Mucosa of descending colon (tissue), 3 donors: ENCODE measurements around the gene ADCY4. TPM values are rescaled to one million over a fixed set of nuclear protein-coding genes. Genes with fewer than 3 reads are reported as not detected.

Source experiments
- ATAC-seq: fragments of 200-7000 bp; cut with Tn5 transposase; one replicate; pipeline ENCODE4 v1.9.1; 2020; ENCODE audit warnings: mild to moderate bottlenecking, moderate library complexity
- DNase-seq, 3 donors: peaks; one replicate each; pipeline ENCODE4 v3.0.0-alpha.2; 2020
- H3K36me3 ChIP-seq: fragments of 200-600 bp; one replicate; pipeline ENCODE4 v1.8.0; 2021; ENCODE audit warnings: low read depth, mild to moderate bottlenecking
- H3K4me1 ChIP-seq: fragments of 200-600 bp; one replicate; pipeline ENCODE4 v1.8.0; 2021; ENCODE audit warnings: low read depth, mild to moderate bottlenecking
- H3K4me3 ChIP-seq: fragments of 200-600 bp; one replicate; pipeline ENCODE4 v1.8.0; 2021; ENCODE audit warnings: mild to moderate bottlenecking
- H3K9me3 ChIP-seq: fragments of 200-600 bp; one replicate; pipeline ENCODE4 v1.8.0; 2021; ENCODE audit warnings: mild to moderate bottlenecking
- intact Hi-C, 2 donors: fragments of 100-400 bp; cut with DNase I in 1 of 2; cut with micrococcal nuclease in 1 of 2; formaldehyde crosslinking; loops; one replicate each; pipeline versions ENCODE4 v1.11.0 to v1.11.1; 2022; cut with DNase I, micrococcal nuclease
- long read RNA-seq, 2 donors: library from polyadenylated mRNA; unstranded; transcript quantifications; one replicate each; pipeline ENCODE4 v2.0.0, GENCODE V29; 2019 to 2021
- total RNA-seq, 3 donors: library from RNA; stranded (reverse); fragmentation: NEBNext Ultra II Directional in 2 of 3; extraction: Animal tissue kit (Norgen Biotek cat#: 25700) in 2 of 3; gene quantifications; one replicate each; pipeline versions ENCODE4 v1.2.1 to v1.2.4, GENCODE V29; 2021 to 2023
- TF ChIP-seq, protein P1 (sequence below): fragments of 200-600 bp; IDR thresholded peaks from one replicate; pipeline ENCODE4 v1.8.0; 2022; ENCODE audit warnings: antibody characterized with exemption, mild to moderate bottlenecking
- donor health status: DM: no; HTN: no; CAD: no; lungs with moderate emphysema.
- donor health status: DM: no; HTN: no; CAD: no.
- donor health status: DM: no; HTN: yes; CAD: no.

ADCY4 gene
- total RNA-seq, result 10 to 100 TPM; 13.9 to 23.5 (median 20.7) TPM
- long read RNA-seq, donor 1, partial matches to known transcripts, result 1 of 8 reads
- long read RNA-seq, donor 1, other reads (novel, unspliced or antisense), result 7 of 8 reads
- long read RNA-seq, donor 2, partial matches to known transcripts, result 2 of 3 reads
- long read RNA-seq, donor 2, other reads (novel, unspliced or antisense), result 1 of 3 reads

DNA sequence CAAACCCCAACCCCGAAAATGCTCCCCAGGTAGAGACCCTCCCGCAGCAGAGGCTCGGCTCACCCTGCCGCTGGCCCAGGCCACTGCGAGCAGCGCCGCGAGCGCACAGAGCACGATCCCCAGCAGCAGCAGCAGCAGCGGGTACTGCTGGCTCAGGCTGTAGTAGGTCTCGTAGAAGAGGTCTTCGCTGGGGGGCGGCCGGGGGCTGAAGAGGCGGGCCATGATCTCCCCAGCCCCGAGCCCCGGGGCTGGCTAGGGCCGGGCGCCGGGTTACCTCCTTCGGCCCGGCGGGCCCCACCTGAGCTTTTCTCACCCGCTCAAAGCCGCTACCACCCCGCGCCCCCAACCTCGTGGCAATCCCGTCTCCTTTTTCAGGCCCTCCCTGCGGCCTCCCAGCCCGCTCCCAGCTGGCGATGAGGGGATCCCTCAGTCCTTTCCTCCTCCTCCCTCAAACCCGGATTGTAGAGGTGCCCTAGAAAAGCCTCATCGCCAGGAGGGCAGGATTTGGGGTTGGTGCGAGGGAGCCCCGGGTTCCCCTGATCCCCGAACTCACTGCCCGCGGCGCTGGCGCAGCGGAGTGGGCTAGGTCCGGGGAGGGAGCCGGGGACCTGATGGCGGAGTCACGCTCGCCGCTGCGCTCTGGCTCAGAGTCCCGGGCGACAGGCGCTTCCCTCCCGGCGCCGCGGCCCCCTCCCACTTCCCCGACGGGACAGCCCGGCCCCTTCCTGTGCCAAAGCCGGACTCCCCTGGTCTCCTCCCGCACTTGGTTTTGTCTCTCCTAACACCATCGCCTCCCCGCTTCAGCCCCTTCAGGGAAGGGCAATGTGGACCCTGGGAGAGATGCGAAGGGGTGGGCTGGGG, at the start of gene ADCY4:
Gene ADCY4, minus strand, starts transcription at position 641 of the 861 bp plus-strand sequence. Its CDS starts 419 bp downstream, at position 222.
- Histone ChIP-seq H3K4me1 (peaks cover 48% of the 10 kb centered on the region), H3K9me3 (no peaks in the 10 kb centered on the region), H3K36me3 (no peaks in the 10 kb centered on the region), H3K4me3 (no peak within 1 kb of the TSS)
- TF ChIP-seq, protein P1, sequence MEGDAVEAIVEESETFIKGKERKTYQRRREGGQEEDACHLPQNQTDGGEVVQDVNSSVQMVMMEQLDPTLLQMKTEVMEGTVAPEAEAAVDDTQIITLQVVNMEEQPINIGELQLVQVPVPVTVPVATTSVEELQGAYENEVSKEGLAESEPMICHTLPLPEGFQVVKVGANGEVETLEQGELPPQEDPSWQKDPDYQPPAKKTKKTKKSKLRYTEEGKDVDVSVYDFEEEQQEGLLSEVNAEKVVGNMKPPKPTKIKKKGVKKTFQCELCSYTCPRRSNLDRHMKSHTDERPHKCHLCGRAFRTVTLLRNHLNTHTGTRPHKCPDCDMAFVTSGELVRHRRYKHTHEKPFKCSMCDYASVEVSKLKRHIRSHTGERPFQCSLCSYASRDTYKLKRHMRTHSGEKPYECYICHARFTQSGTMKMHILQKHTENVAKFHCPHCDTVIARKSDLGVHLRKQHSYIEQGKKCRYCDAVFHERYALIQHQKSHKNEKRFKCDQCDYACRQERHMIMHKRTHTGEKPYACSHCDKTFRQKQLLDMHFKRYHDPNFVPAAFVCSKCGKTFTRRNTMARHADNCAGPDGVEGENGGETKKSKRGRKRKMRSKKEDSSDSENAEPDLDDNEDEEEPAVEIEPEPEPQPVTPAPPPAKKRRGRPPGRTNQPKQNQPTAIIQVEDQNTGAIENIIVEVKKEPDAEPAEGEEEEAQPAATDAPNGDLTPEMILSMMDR, result no peak
- intact Hi-C loops, result loop anchor here (5.0 kb wide), 3 partner anchors 33 to 103 kb away; partner anchors contain the start of gene NFATC4 (in 1 of the 2)
- peak in 2 of 3 donors; percentile 59 to 64 for DNase-seq
- ATAC-seq, result peak; percentile 18

DNA sequence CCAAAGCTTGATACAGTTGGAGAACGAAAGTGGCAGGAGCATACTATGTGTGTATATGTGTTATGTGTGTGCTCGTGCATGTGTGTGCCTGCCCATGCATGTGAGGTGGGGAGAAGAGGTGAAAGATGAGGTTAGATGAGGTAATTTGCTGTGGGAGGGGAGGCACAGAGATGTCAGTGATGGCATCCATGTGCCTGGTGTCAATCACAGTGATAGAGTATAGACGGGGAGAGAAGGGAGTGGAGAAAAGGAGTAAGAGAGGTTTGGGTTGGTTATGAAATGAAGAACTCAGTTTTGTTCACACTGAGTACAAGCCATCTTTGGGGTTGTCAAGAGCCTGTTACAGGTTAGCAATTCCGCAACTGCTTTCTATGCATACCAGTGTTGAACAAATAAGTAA, 49.3 kb upstream of the ADCY4 start:
- TF ChIP-seq, protein P1, result no peak
- no peak overlapping the region for H3K4me3 ChIP-seq
- no peaks in the 10 kb centered on the region for H3K9me3 ChIP-seq
- DNase-seq, result no peak
- intact Hi-C loops, result no loop called here
- no peak for ATAC-seq
- H3K4me1 ChIP-seq, result no peaks in the 10 kb centered on the region
- H3K36me3 ChIP-seq, result no peaks in the 10 kb centered on the region

- TF ChIP-seq, protein P1, result no peak
- no peak for ATAC-seq
Observed at GRCh38 chr14:24382064-24382371, 47.1 kb upstream of the ADCY4 start.

GRCh38 chr14:24381363-24382063, 46.6 kb upstream of the ADCY4 start:
- Histone ChIP-seq H3K36me3 (no peaks in the 10 kb centered on the region), H3K4me3 (no peak overlapping the region), H3K4me1 (no peaks in the 10 kb centered on the region), H3K9me3 (no peaks in the 10 kb centered on the region)
- intact Hi-C loops, result no loop called here
- TF ChIP-seq, protein P1, result no peak
- no peak for DNase-seq
- ATAC-seq, result no peak

More at GRCh38 chr14:24382064-24382371, 47.1 kb upstream of the ADCY4 start:
- H3K4me3 ChIP-seq, result no peak overlapping the region
- DNase-seq, result no peak
- no peaks in the 10 kb centered on the region for H3K9me3 ChIP-seq
- H3K4me1 ChIP-seq, result no peaks in the 10 kb centered on the region
- intact Hi-C loops, result no loop called here
- H3K36me3 ChIP-seq, result no peaks in the 10 kb centered on the region

- H3K9me3 ChIP-seq, result no peaks in the 10 kb centered on the region
- intact Hi-C loops, result no loop called here
- H3K4me1 ChIP-seq, result no peaks in the 10 kb centered on the region
- no peak overlapping the region for H3K4me3 ChIP-seq
- TF ChIP-seq, protein P1, result no peak
- no peak for DNase-seq
- ATAC-seq, result no peak
- no peaks in the 10 kb centered on the region for H3K36me3 ChIP-seq
Observed at GRCh38 chr14:24379907-24380730, 45.2 kb upstream of the ADCY4 start.
